ENCODE measurements around the gene PLS1.
"Not testable (repeated sequence)": the region's sequence is repeated elsewhere in the genome, so short reads cannot be mapped to it uniquely, and the experiment has no call there.

The PLS1 gene

DNA sequence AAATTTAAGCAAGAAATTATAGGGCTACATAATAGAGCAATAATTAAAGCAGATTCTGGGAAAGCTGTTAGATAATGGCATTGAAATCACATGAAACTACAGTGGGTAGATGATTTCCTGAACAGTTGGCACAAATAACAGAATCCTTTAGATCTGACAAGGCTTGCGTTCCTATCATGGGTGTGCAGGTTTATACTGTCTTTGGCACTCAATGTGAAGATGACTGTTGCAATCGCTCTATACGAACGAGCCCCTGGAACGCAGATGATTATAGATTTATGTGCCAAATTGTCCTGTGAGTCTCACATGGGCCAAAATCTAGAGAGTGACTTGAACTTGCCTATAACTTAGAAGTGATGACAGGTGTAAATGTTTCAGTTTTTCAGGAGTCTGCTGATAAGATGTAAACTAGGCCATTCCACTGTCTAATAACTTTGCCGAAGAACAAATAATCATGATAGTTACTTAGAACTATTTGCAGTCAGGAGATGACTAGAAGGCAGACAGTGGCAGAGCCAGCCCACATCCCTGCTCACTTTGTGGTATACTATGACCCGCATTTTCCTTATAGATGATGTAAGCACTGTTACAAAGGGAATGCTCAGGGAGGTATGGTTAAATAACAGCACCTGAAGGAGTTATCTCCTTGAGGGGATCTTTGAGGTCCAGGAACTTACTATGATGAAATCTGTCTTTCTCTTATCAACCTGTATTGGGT lies 97.1 kb downstream of the PLS1 start:
- no peaks in the 10 kb centered on the region for H3K4me1 ChIP-seq (ENCODE audit: control insufficient read depth, insufficient read depth, low read length, poor library complexity, severe bottlenecking)
- H3K36me3 ChIP-seq (ENCODE audit: control insufficient read depth, insufficient read depth, low read length), result no peaks in the 10 kb centered on the region
- H3K9me3 ChIP-seq (ENCODE audit: control insufficient read depth, low read length), result no peaks in the 10 kb centered on the region
- H3K27ac ChIP-seq (ENCODE audit: low read depth, low read length, severe bottlenecking), result no peak overlapping the region
- WGBS, 2 experiments (ENCODE audit: insufficient coverage in 2 of 2), result 84 to 90% methylated on average over 5 to 7 of the region's 7 CpGs
- H3K4me3 ChIP-seq (ENCODE audit: extremely low read depth, insufficient read depth, low read length, poor library complexity, severe bottlenecking), result no peak overlapping the region

DNA sequence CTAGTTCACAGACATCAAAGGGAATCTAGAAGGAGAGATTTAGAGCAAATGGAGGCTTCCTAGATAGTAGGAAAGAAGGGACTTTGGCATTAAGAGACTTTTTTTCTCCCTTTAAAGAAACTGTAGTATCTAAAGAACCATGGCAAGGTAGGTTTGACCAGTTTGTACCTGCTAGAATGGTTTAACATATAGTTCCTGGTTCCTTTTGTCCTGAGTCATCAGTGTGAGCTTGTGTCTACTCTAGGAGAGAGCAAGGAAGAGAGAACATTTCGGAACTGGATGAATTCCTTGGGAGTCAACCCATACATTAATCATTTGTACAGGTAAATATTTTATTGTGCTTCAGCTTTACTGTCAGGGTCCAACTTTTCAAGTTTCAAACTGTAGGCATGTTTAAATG lies 98.0 kb downstream of the PLS1 start:
- H3K27ac ChIP-seq (ENCODE audit: low read depth, low read length, severe bottlenecking), result no peak overlapping the region
- no CpG with 5 or more reads among the region's 1 CpG for WGBS, 2 experiments (ENCODE audit: insufficient coverage in 2 of 2)
- no peak overlapping the region for H3K4me3 ChIP-seq (ENCODE audit: extremely low read depth, insufficient read depth, low read length, poor library complexity, severe bottlenecking)
- no peaks in the 10 kb centered on the region for H3K36me3 ChIP-seq (ENCODE audit: control insufficient read depth, insufficient read depth, low read length)
- no peaks in the 10 kb centered on the region for H3K9me3 ChIP-seq (ENCODE audit: control insufficient read depth, low read length)
- H3K4me1 ChIP-seq (ENCODE audit: control insufficient read depth, insufficient read depth, low read length, poor library complexity, severe bottlenecking), result no peaks in the 10 kb centered on the region

DNA sequence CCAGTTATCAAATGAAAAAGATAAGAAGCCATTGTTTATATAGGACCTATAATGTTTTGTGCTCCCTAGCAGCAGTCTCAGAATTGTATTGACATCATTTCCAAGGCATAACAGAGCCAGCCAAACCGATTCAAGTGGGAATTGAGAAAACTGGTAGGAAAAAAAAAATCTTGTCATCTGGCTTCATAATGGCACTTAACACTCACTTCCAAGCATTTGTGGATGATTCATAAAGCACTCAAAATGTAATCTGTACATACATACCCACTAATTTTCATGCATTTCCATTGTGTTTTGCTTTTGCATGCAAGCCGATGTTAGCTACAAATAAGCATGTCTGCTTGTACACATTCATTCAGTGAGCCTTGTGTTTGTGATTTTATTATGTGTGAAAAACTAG lies 109.0 kb downstream of the PLS1 start:
- 83 to 90% methylated on average over 1 to 2 of the region's 2 CpGs for WGBS, 2 experiments (ENCODE audit: insufficient coverage in 2 of 2)
- H3K36me3 ChIP-seq (ENCODE audit: control insufficient read depth, insufficient read depth, low read length), result no peaks in the 10 kb centered on the region

DNA sequence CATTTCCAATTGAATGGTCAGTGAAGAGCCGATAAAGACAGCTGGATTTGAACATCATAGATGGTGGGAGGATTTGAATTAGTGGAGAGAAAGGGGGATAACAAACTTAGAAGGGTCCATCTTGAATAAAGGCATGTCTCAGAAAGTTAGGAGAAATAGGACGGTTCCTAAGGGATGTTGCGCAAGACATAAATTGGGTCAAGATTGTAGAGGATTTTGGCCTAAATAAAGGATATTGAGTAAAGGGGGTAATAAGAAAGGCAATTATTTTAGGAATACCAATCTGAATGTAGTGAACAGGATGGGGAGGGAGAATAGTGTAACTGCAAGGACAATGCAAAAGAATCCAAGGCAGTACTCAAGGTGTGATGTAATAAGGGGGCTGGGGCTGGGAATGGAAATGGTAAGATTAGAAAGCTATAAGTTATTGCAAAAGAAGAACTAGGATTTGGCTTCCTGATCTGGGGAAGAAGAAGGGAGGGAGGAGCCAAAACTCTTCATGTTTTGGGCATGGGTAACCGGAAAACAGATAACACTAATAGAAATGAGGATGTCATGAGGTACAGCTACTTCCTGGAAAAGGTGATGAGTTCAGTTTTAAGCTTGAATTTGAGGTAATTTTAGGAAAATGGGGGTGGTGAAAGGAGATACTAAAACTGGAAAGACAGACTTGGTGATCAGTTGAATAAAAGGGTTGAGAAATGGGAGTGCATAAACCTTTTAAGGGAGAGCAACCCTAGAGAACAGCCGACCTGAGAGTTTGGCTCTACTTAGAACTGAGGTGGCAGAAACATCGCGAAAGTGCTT lies 110.3 kb downstream of the PLS1 start:
- whole genome bisulfite sequencing, 2 experiments (ENCODE audit: insufficient coverage in 2 of 2), result 95 to 96% methylated on average over 6 to 7 of the region's 7 CpGs
- Histone ChIP-seq H3K4me3 (ENCODE audit: extremely low read depth, insufficient read depth, low read length, poor library complexity, severe bottlenecking) (no peak overlapping the region), H3K9me3 (ENCODE audit: control insufficient read depth, low read length) (no peaks in the 10 kb centered on the region), H3K27ac (ENCODE audit: low read depth, low read length, severe bottlenecking) (no peak overlapping the region), H3K4me1 (ENCODE audit: control insufficient read depth, insufficient read depth, low read length, poor library complexity, severe bottlenecking) (no peaks in the 10 kb centered on the region), H3K36me3 (ENCODE audit: control insufficient read depth, insufficient read depth, low read length) (no peaks in the 10 kb centered on the region)

More for the DNA sequence above, 109.0 kb downstream of the PLS1 start:
- no peak overlapping the region for H3K27ac ChIP-seq (ENCODE audit: low read depth, low read length, severe bottlenecking)
- no peaks in the 10 kb centered on the region for H3K9me3 ChIP-seq (ENCODE audit: control insufficient read depth, low read length)
- H3K4me1 ChIP-seq (ENCODE audit: control insufficient read depth, insufficient read depth, low read length, poor library complexity, severe bottlenecking), result no peaks in the 10 kb centered on the region
- H3K4me3 ChIP-seq (ENCODE audit: extremely low read depth, insufficient read depth, low read length, poor library complexity, severe bottlenecking), result no peak overlapping the region

- Histone ChIP-seq H3K4me1 (ENCODE audit: control insufficient read depth, insufficient read depth, low read length, poor library complexity, severe bottlenecking) (no peaks in the 10 kb centered on the region), H3K4me3 (ENCODE audit: extremely low read depth, insufficient read depth, low read length, poor library complexity, severe bottlenecking) (no peak overlapping the region), H3K36me3 (ENCODE audit: control insufficient read depth, insufficient read depth, low read length) (no peaks in the 10 kb centered on the region), H3K27ac (ENCODE audit: low read depth, low read length, severe bottlenecking) (no peak overlapping the region), H3K9me3 (ENCODE audit: control insufficient read depth, low read length) (no peaks in the 10 kb centered on the region)
- 100% methylated on average over 1 of the region's 5 CpGs; no CpG with 5 or more reads in 1 of the 2 experiments for WGBS, 2 experiments (ENCODE audit: insufficient coverage in 2 of 2)
These were observed 113.0 kb downstream of the PLS1 start for GRCh38 chr3:142709207-142709606.

- H3K27ac ChIP-seq (ENCODE audit: low read depth, low read length, severe bottlenecking); H3K36me3 ChIP-seq (ENCODE audit: control insufficient read depth, insufficient read depth, low read length); H3K4me1 ChIP-seq (ENCODE audit: control insufficient read depth, insufficient read depth, low read length, poor library complexity, severe bottlenecking); H3K9me3 ChIP-seq (ENCODE audit: control insufficient read depth, low read length); H3K4me3 ChIP-seq (ENCODE audit: extremely low read depth, insufficient read depth, low read length, poor library complexity, severe bottlenecking): not testable (repeated sequence)
- WGBS, 2 experiments (ENCODE audit: insufficient coverage in 2 of 2), result 100% methylated on average over 3 of the region's 3 CpGs; no CpG with 5 or more reads in 1 of the 2 experiments
These were observed 118.7 kb downstream of the PLS1 start for GRCh38 chr3:142714882-142715281.

DNA sequence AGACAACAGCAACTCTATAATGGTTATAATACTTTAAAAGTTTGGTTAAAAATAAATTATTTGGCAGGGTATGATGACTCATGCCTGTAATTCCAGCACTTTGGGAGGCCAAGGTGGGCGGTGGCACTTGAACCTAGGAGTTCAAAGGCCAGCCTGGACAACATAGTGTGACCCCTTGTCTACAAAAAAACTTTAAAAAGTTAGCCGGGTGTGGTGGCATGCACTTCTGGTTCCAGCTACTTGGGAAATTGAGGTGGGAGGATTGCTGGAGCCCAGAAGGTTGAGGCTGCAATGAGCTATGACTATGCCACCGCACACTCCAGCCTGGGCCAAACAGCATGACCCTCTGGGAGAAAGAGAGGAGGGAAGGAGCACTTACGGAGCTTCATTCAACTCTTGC lies 119.9 kb downstream of the PLS1 start:
- no peak overlapping the region for H3K27ac ChIP-seq (ENCODE audit: low read depth, low read length, severe bottlenecking)
- no peak overlapping the region for H3K4me3 ChIP-seq (ENCODE audit: extremely low read depth, insufficient read depth, low read length, poor library complexity, severe bottlenecking)
- H3K36me3 ChIP-seq (ENCODE audit: control insufficient read depth, insufficient read depth, low read length), result no peaks in the 10 kb centered on the region
- no peaks in the 10 kb centered on the region for H3K9me3 ChIP-seq (ENCODE audit: control insufficient read depth, low read length)
- H3K4me1 ChIP-seq (ENCODE audit: control insufficient read depth, insufficient read depth, low read length, poor library complexity, severe bottlenecking), result no peaks in the 10 kb centered on the region
- WGBS, 2 experiments (ENCODE audit: insufficient coverage in 2 of 2), result 97 to 100% methylated on average over 3 of the region's 4 CpGs

DNA sequence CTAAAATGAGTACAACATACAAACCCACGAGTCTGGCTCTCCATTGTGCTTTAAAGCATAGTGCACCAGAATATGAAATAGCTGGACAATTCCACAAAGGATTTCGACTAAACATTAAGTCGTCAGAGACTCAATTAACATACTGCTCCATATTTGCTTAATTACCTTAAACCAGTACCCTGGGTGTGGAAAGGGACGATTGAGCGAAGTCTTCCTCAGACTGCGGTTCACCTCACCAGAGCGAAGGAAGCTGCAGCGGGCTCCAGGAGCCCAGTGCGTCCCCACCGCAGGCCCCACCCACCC lies 127.4 kb downstream of the PLS1 start:
- no peak overlapping the region for H3K27ac ChIP-seq (ENCODE audit: low read depth, low read length, severe bottlenecking)
- 0% methylated on average over 1 to 2 of the region's 10 CpGs for WGBS, 2 experiments (ENCODE audit: insufficient coverage in 2 of 2)
- no peaks in the 10 kb centered on the region for H3K36me3 ChIP-seq (ENCODE audit: control insufficient read depth, insufficient read depth, low read length)
- peak overlapping the region; percentile 73 for H3K4me3 ChIP-seq (ENCODE audit: extremely low read depth, insufficient read depth, low read length, poor library complexity, severe bottlenecking)
- H3K9me3 ChIP-seq (ENCODE audit: control insufficient read depth, low read length), result no peaks in the 10 kb centered on the region
- peaks cover 6% of the 10 kb centered on the region for H3K4me1 ChIP-seq (ENCODE audit: control insufficient read depth, insufficient read depth, low read length, poor library complexity, severe bottlenecking)

GRCh38 chr3:142723968-142724681 lies 127.9 kb downstream of the PLS1 start, which contains the start of gene TRPC1:
TSS of gene TRPC1 (plus strand) at chr3:142724034. CDS start at chr3:142724560, 526 bp downstream.
- H3K27ac ChIP-seq (ENCODE audit: low read depth, low read length, severe bottlenecking), result peak within 1 kb of the TSS; percentile 98
- WGBS, 2 experiments (ENCODE audit: insufficient coverage in 2 of 2), result 1% methylated on average over 20 to 42 of the region's 73 CpGs
- H3K4me1 ChIP-seq (ENCODE audit: control insufficient read depth, insufficient read depth, low read length, poor library complexity, severe bottlenecking), result peaks cover 6% of the 10 kb centered on the region
- H3K4me3 ChIP-seq (ENCODE audit: extremely low read depth, insufficient read depth, low read length, poor library complexity, severe bottlenecking), result peak within 1 kb of the TSS; percentile 73
- H3K36me3 ChIP-seq (ENCODE audit: control insufficient read depth, insufficient read depth, low read length), result no peaks in the 10 kb centered on the region
- no peaks in the 10 kb centered on the region for H3K9me3 ChIP-seq (ENCODE audit: control insufficient read depth, low read length)

DNA sequence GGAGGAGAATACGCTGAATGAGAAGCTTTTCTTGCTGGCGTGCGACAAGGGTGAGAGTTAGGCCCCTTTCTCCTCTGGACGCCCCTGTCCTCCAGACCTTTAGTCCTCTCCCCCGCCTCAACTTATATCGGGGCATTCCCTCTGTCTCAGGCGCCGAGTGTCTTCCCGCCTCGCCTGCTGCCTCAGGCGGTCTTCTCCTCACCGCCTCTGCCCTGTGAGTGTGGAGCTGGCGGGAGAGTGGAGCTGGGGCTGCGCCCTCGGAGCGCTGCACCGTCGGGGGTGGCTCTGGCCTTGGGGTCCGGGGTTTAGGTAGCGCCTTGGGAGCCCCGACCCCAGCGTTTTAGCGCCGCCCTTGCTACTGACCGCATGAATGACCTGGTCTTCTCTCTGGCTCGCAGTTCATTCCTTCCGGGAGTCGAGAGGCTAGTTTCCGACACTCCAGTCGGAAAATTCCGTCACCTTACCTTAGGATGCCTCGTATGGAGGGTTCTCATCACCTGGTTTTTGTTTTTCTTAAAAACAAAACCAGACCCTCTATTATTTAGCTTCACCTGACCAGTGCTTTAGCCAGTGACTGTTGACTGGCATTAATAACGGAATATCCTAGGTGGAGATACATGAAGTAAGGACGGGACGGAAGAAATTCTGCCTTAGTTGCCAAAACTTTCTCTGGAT lies 128.6 kb downstream of the PLS1 start:
- peak overlapping the region; percentile 98 for H3K27ac ChIP-seq (ENCODE audit: low read depth, low read length, severe bottlenecking)
- peak overlapping the region; percentile 73 for H3K4me3 ChIP-seq (ENCODE audit: extremely low read depth, insufficient read depth, low read length, poor library complexity, severe bottlenecking)
- no peaks in the 10 kb centered on the region for H3K9me3 ChIP-seq (ENCODE audit: control insufficient read depth, low read length)
- 1% methylated on average over 20 to 25 of the region's 35 CpGs for WGBS, 2 experiments (ENCODE audit: insufficient coverage in 2 of 2)
- H3K36me3 ChIP-seq (ENCODE audit: control insufficient read depth, insufficient read depth, low read length), result no peaks in the 10 kb centered on the region
- peaks cover 6% of the 10 kb centered on the region for H3K4me1 ChIP-seq (ENCODE audit: control insufficient read depth, insufficient read depth, low read length, poor library complexity, severe bottlenecking)
